DMS79 (cell line): ENCODE data around the gene GSTP1.
"Not testable (repeated sequence)": the region's sequence is repeated elsewhere in the genome, so short reads cannot be mapped to it uniquely, and the experiment has no call there.

Experiments used
- DNase-seq: peaks from one replicate; lab custom pipeline; 2025; lab: John Stamatoyannopoulos, UW

Gene GSTP1

GRCh38 chr11:67563705-67564114 is 19.9 kb upstream of the GSTP1 start:
- DNase-seq: not testable (repeated sequence)

- no peak for DNase-seq
Measured at GRCh38 chr11:67564230-67564629, 19.4 kb upstream of the GSTP1 start.

DNA sequence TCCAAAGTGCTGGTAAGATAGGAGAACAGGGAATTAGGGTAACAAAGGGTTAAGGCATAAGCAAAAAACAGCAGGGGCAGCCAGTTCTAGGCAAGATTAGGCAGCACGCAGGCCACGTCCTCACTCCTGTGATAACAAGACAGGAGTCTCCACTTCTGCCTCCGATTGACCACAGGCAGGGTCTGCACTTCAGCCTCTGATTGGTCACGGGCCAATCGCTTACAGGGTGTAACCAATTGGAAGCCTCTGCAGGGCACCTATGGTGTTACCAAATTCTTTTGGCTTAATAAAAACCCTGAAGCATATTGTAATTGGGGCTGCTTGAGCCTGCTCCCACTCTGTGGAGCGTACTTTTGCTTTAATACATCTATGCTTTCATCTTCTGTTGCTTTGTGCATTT is 12.2 kb upstream of the GSTP1 start:
- DNase-seq: no peak

GRCh38 chr11:67572305-67572704 is 11.3 kb upstream of the GSTP1 start:
- no peak for DNase-seq

DNA sequence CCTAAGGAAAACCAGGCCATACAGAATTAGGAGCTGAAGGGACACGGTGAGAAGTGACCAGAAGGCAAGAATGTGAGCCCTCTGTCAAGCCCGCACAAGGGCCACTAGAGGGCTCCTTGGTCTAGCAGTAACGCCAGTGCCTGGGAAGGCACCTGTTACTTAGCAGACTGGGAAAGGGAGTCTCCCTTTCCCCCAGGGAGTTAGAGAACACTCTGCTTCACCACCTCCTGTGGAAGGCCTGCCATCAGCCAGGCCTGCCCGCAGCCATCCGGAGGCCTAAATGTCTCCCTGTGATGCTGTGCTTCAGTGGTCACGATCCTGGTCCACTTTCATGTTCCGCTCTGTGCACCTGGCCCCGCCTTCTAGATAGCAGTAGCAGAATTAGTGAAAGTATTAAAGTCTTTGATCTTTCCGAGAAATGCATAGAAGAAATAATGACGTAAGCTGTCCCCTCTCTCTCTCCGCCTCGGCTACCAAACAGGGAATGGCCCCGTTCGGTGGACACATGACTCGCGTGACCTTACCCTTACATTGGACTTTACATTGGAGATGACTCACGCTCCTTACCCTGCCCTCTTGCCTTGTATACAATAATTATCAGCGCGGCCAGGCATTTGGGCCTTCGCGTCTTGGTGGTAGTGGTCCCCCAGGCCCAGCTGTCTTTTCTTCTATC is 10.7 kb upstream of the GSTP1 start:
- no peak for DNase-seq

GRCh38 chr11:67574938-67575337 is 8.7 kb upstream of the GSTP1 start:
- no peak for DNase-seq

DNA sequence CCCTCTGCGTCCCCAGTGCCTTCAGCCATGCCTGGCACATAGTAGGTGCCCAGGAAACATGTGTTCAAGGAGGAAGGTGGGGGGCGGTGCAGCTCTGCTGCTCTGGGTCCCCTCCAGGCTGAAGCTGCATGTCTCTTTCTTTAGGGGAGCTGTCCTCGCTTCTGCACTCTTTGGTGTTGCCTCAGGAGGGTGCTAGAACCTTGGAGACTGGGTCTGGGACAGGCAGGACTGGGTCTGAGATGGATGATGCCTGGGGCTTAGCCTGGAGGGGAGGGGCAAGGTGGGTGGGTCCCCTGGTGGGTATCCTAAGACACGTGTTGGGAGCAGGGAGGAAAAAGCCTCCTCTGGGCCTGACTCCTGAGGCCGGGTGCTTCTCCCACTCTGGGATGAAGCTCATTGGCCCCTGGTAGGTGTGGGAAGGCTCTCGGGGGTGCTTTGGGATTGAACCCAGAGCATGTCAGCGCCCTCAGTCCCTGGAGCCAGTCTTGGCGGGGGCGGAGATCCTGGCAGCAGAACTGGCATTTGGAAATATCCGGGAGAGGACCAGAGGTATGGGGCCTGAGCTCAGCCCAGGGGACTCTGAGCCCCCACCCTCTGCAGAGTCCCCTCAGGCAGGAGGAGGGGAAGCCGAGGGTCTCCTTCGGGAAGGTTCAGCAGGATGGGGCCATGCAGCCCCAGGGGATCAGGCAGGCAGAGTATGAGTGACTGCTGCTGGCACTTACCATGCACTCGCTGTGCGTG is 6.7 kb upstream of the GSTP1 start:
- DNase-seq: no peak

- no peak for DNase-seq
Measured at GRCh38 chr11:67577951-67578350, 5.7 kb upstream of the GSTP1 start.

GRCh38 chr11:67581469-67581868 is 2.1 kb upstream of the GSTP1 start:
- peak; percentile 58 for DNase-seq

GRCh38 chr11:67582011-67582410 is 1.6 kb upstream of the GSTP1 start:
- no peak for DNase-seq

- DNase-seq: peak; percentile 26
Measured at GRCh38 chr11:67584205-67584880, 731 bp downstream of the GSTP1 start.

DNA sequence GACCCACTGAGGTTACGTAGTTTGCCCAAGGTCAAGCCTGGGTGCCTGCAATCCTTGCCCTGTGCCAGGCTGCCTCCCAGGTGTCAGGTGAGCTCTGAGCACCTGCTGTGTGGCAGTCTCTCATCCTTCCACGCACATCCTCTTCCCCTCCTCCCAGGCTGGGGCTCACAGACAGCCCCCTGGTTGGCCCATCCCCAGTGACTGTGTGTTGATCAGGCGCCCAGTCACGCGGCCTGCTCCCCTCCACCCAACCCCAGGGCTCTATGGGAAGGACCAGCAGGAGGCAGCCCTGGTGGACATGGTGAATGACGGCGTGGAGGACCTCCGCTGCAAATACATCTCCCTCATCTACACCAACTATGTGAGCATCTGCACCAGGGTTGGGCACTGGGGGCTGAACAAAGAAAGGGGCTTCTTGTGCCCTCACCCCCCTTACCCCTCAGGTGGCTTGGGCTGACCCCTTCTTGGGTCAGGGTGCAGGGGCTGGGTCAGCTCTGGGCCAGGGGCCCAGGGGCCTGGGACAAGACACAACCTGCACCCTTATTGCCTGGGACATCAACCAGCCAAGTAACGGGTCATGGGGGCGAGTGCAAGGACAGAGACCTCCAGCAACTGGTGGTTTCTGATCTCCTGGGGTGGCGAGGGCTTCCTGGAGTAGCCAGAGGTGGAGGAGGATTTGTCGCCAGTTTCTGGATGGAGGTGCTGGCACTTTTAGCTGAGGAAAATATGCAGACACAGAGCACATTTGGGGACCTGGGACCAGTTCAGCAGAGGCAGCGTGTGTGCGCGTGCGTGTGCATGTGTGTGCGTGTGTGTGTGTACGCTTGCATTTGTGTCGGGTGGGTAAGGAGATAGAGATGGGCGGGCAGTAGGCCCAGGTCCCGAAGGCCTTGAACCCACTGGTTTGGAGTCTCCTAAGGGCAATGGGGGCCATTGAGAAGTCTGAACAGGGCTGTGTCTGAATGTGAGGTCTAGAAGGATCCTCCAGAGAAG is 1.6 kb downstream of the GSTP1 start:
- no peak for DNase-seq

DNA sequence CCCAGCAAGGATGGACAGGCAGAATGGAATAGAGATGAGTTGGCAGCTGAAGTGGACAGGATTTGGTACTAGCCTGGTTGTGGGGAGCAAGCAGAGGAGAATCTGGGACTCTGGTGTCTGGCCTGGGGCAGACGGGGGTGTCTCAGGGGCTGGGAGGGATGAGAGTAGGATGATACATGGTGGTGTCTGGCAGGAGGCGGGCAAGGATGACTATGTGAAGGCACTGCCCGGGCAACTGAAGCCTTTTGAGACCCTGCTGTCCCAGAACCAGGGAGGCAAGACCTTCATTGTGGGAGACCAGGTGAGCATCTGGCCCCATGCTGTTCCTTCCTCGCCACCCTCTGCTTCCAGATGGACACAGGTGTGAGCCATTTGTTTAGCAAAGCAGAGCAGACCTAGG is 2.3 kb downstream of the GSTP1 start:
- DNase-seq: no peak

- DNase-seq: no peak
Measured at GRCh38 chr11:67586568-67587250, 3.1 kb downstream of the GSTP1 start.

GRCh38 chr11:67588136-67588503 is 4.5 kb downstream of the GSTP1 start:
- no peak for DNase-seq

DNA sequence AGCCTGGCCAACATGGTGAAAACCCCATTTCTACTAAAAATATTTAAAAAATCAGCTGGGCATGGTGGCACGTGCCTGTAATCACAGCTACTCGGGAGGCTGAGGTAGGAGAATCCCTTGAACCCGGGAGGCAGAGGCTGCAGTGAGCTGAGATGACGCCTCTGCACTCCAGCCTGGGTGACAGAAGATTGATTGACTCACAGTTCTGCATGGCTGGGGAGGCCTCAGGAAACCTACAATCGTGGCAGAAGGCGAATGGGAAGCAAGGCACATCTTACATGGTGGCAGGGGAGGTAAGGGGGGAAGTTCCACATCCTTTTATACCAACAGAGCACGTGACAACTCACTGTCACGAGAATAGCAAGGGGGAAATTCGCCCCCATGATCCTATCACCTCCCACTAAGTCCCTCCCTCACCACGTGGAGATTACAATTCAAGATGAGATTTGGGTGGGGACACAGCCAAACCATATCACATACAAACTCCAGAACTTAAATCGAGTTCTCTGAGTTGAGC is 5.3 kb downstream of the GSTP1 start:
- not testable (repeated sequence) for DNase-seq

GRCh38 chr11:67592880-67593564 is 9.4 kb downstream of the GSTP1 start:
- no peak for DNase-seq

GRCh38 chr11:67593565-67593905 is 9.9 kb downstream of the GSTP1 start:
- no peak for DNase-seq

DNA sequence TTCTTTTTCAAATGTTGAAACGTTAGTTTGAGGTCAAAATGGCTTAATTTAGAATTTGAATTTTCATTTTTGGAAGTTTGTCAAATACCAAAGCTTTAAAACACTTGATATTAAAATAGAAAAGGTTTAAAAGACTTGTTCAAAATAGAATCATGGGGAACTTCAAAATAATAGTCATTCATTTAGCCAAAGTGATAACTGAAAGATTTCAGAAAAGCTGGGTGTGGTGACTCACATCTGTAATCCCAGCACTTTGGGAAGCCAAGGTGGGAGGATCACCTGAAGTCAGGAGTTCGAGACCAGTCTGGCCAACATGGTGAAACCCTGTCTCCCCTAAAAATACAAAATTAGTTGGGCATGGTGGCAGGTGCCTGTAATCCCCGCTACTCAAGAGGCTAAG is 10.9 kb downstream of the GSTP1 start:
- no peak for DNase-seq

GRCh38 chr11:67596753-67597300 is 13.2 kb downstream of the GSTP1 start:
- no peak for DNase-seq
